Activated CD4-positive, CD25-positive, alpha-beta regulatory T cell treated with anti-CD3 and anti-CD28 coated beads, Interleukin-2, amount 50 U/mL, for 24 hours (primary cell): Measurements from ENCODE around the gene OCRL.

Source experiments
- ATAC-seq, 2 donors: fragments of 150-1000 bp; cut with Tn5 transposase; one replicate each; pipeline ENCODE4 v1.10.0; 2021; ENCODE audit warnings: mild to moderate bottlenecking in 1 of 2, moderate library complexity in 1 of 2

The OCRL gene

GRCh38 chrX:129590596-129590995 is 50.5 kb downstream of the OCRL start:
- no peak for ATAC-seq

DNA sequence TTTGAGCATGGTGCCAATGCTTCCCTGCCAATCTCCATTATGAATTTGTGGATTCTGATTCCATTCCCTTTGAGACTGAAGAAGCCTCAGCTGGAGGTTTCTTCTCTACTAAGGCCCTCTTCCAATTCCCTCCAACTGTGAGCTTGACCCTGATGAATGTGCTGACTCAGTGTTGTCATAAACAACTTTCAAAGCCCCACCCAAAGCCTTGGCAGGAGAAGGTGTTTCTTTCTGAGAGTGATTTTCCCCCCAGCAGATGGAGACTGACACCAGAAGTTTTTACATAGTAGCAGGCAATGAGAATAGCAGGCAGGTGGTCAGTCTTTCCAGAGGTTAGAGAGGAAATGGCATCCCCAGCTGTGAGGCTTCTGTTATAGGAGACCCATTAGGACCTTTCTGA is 53.1 kb downstream of the OCRL start:
- ATAC-seq: no peak

DNA sequence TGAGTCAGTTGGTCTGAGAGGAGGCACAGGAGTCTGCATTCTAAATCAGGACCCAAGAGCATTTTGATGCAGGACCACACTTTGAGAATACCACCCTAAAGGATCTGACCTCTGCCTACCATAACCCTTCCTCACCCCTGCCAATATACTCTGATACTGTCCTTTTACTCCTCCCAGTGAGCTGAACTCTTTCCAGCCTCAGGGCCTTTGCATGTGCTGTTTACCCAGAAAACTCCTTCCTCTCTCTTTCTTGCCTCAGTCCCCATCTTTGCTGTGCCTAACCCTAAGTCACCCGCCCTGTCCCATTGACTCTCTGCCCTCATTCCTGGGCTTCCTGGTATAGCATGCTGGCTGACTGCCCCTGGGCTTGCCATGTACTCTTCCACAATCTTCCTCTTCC is 54.7 kb downstream of the OCRL start:
- ATAC-seq: no peak

GRCh38 chrX:129596077-129596476 is 56.0 kb downstream of the OCRL start:
- ATAC-seq: no peak

- no peak for ATAC-seq
Observed at GRCh38 chrX:129597905-129598304, 57.8 kb downstream of the OCRL start.

- no peak for ATAC-seq
Observed at GRCh38 chrX:129599499-129599898, 59.4 kb downstream of the OCRL start.

- no peak for ATAC-seq
Observed at GRCh38 chrX:129599996-129600395, 59.9 kb downstream of the OCRL start.

DNA sequence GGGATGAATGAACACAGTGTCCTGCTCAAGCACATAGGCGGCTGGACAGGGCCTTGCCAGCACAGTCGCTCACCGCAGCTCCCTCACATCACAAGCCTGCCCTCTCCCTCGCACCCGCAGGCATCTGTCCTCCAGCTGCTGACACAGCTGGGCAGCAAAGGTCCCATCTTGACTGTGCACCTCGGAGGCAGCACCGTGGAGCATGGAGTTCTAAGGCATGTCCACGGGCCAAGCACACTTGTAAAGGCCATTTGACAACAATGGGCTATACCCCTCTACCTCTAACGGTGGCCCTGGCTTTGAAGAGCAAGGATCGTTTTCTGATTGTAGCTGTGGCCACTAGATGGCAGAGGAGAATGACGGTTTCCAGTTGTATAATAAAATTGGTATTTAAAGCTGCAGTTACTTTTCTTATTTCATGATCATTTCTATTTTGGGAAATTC is 60.9 kb downstream of the OCRL start:
- no peak for ATAC-seq

- peak in 1 of 2 donors; percentile 46 for ATAC-seq
Observed at GRCh38 chrX:129606918-129607317, 66.9 kb downstream of the OCRL start.

DNA sequence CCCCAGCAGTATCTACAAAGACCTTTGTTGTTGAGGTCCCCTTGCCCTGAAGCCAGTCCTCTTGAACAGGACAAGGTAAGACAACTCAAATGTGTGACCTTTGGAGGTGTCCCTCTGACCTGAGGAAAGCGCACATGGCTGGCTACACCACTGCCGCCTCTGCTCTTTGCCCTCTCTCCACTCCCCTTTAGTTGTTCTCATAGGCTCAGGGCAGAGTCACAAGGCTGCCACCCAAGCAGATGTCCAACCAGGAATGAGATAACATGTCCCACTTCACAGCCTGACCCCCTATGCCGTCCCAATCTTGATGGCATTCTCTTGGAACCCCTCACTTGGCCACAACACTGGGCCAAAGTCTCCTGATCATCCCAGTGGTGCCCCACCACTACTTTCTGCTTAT is 68.4 kb downstream of the OCRL start:
- ATAC-seq: no peak

GRCh38 chrX:129609395-129609794 is 69.3 kb downstream of the OCRL start:
- no peak for ATAC-seq

DNA sequence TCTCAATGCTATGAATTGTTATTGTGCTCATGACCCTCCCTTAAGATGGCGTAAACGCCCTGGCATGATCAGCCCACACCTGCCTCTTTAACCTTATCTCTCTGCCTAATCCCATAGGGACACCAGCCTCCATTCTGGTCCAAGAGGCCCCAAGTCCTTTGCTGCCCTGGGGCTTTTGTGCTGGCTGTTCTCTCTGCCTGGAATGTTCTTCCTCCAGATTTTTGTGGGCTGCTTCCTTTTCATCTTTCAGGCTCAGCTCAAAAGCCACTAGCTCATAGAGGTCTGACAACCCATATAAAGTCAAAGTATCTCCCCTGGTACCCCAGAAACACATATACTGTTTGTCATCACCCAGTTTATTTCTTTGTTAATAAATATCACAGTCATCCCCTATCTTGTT is 72.3 kb downstream of the OCRL start:
- no peak for ATAC-seq

GRCh38 chrX:129613596-129613995 is 73.5 kb downstream of the OCRL start:
- no peak for ATAC-seq

DNA sequence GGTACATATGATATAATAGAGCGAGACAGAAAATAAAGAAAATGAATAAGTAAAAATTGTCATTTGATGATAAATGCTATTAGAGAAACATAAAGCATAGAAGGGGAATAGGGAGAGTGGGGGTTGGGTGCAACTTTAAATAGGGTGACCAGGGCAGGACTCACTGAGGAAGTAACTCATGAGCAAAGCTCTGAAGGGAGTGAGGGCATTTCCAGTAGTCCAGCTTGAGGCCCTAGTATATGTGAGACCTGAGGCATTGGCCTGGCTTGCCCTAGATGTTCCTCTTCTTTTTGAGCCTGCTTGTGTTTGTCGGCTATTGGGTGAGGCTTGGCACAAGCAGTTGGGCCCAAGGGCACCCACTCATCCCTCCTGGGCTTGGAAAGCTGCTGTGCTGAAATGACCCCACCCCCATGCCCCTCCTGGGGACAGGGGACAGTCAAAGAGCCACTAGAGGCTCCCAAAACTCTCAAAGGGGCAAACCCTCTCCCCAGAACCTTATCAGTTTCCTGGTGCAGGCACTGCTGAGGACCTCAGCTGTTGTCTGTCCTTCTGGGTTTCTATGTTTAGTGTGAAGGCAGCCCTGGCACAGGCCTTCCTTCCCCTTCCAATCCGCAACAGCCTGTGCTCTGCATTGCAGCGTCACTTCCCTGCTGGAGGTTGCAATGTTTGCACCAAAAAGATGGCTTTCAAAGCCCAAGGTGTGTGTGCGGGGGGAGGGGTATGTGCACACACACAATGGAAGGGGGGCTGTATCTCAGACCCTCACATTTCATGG is 74.6 kb downstream of the OCRL start:
- ATAC-seq: no peak

- no peak for ATAC-seq
Observed at GRCh38 chrX:129617420-129617819, 77.4 kb downstream of the OCRL start.

DNA sequence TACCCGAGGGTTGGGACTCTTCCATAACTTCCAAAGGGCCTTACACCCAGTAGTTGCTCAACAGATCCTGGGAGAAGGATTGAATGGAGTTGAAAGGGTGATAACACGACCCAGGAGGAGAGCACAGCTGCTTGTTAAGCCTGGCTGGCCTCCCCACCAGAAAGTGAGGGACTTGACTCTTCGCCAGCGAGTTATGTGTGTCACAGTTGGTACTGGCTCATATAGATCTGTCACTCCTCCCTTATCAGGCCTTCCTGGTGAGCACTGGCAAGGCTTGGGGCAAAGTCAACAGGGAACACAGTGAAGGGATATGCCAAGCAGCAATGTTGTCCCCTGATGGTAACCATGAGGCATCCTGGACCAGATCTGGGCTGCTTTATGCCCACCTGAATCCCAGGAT is 78.9 kb downstream of the OCRL start:
- ATAC-seq: no peak

GRCh38 chrX:129622757-129623301 is 82.8 kb downstream of the OCRL start:
- no peak for ATAC-seq

DNA sequence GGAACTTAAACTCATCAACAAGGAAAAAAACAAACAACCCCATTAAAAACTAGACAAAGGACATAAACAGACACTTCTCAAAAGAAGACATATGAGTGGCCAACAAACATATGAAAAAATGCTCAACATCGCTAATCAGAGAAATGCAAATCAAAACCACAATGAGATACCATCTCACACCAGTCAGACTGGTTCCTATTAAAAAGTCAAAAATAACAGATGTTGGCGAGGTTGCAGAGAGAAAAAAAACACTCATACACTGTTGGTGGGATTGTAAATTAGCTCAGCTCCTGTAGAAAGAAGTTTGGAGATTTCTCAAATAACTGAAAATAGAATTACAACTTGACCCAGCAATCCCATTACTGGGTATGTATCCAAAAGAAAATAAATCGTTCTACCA is 86.0 kb downstream of the OCRL start:
- no peak for ATAC-seq

GRCh38 chrX:129629837-129630236 is 89.8 kb downstream of the OCRL start:
- no peak for ATAC-seq

DNA sequence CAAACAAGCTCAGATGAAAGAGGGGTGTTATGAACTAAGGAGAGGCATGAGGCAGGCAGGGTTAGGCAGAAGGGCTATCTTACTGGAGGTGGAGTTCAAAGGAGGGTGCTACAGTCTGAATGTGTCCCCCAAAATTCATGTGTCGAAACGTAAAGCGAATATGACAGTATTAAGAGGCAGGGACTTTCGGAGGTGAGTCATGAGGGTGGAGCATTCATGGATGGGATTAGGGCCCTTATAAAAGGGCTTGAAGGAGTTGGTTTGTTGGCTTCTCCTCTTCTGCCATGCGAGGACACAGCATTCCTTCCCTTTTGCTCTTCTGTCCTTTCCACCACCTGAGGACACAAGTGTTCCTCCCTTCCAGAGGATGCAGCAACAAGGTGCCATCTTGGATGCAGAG is 91.8 kb downstream of the OCRL start:
- ATAC-seq: no peak

GRCh38 chrX:129632443-129632842 is 92.4 kb downstream of the OCRL start:
- ATAC-seq: no peak

DNA sequence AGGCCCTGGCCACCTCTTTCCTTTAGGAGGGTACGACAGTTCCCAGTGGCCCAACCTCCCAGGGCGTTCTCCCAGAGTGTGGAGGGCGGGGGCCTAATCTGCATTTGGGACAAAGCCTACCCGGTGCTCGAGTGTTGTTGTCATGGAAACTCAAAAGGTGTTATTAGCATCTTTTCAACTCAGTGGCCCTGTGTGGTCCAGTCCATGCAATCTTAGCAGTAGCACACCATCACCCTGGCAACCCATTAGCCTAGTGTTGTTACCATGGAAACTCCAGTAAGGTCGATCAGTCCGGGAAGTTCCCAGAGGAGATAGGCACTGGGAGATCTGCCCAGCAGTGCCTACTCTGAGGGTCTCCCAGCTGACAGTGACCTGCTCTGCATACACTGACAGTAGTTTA is 94.5 kb downstream of the OCRL start:
- ATAC-seq: no peak

- ATAC-seq: no peak
Observed at GRCh38 chrX:129636175-129636681, 96.2 kb downstream of the OCRL start.
